ENCODE measurements around the gene CCDC9.

DNA sequence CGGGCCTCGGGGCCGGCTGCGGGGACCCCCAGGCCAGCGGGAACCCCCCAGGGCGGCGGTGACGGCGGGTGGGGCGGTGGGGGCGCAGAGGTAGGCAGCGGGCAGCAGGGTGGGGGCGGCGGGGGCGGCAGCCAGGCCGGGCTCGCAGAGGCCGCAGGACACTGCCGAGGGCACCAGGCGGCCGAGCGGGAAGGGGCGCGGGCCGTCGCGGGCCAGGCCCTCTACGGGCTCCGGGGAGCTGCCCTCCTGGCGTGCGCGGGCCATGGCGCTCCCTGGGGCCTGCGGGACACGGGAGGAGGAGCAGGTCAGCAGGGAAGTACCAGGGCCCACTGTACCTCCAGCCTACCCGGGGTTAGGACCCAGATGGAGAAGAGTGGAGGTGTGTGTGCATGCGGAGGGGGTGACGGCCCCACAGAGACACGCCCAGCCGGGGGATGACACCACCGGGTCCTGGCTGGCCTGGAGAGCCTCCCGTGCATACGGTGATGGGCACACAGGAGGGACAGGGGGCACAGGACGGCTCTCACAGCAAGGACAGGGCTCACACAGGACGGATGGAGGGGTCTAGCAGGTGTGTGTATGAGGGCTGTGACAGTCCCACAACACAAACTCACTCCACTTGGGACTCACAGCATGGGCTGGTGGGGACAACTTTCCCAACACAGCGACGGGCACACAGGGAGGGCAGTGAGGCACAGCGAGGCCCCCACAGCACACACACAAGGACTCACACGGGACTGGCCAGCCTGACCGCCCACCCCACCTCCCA, 28.0 kb upstream of the CCDC9 start:
- TF ChIP-seq, protein P1, sequence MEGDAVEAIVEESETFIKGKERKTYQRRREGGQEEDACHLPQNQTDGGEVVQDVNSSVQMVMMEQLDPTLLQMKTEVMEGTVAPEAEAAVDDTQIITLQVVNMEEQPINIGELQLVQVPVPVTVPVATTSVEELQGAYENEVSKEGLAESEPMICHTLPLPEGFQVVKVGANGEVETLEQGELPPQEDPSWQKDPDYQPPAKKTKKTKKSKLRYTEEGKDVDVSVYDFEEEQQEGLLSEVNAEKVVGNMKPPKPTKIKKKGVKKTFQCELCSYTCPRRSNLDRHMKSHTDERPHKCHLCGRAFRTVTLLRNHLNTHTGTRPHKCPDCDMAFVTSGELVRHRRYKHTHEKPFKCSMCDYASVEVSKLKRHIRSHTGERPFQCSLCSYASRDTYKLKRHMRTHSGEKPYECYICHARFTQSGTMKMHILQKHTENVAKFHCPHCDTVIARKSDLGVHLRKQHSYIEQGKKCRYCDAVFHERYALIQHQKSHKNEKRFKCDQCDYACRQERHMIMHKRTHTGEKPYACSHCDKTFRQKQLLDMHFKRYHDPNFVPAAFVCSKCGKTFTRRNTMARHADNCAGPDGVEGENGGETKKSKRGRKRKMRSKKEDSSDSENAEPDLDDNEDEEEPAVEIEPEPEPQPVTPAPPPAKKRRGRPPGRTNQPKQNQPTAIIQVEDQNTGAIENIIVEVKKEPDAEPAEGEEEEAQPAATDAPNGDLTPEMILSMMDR (IDR thresholded peaks at IDR 0.05), result no peak
- no peak for TF ChIP-seq POLR2A (IDR thresholded peaks at IDR 0.05)

Measured in prostate gland (tissue), 2 donors.